ENCODE data around the gene DNAH8. TPM values are rescaled to one million over a fixed set of nuclear protein-coding genes. Genes with fewer than 3 reads are reported as not detected.

DNAH8 gene
- polyA plus RNA-seq, 3 donors = not detected

DNA sequence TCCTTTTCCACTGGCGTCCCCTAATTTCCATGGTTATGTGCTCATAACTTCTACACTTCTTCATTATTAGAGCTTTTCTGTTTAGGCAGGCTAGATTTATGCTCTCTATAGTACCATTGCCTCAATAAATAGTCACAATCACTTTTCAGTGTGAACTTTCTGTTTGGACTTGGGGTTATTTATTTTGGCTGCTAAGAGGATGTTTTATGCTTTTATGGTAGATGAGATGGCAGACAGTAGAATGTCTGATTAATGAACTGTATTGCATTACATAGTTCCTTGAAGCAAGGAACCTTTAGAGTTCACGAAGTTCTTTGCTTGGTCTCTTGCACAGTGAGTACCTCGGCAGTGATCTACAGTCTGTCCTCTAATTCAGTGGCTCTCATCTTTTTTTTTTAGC lies 6.9 kb downstream of the DNAH8 start:
- WGBS (ENCODE audit: insufficient coverage) = no CpG with 5 or more reads among the region's 3 CpGs
- no peaks in the 10 kb centered on the region for H3K36me3 ChIP-seq (replicated peaks in 1 of 2; ENCODE audit: control insufficient read depth in 1 of 2, insufficient read depth in 2 of 2, low read length in 2 of 2)
- intact Hi-C loops (cut with micrococcal nuclease) = no loop called here
- peaks cover 10 to 24% (median 13%) of the 10 kb centered on the region in 3 donors for H3K27me3 Mint-ChIP-seq (ENCODE audit: low read depth in 3 of 3)
- no peak overlapping the region for H3K4me3 Mint-ChIP-seq
- no peak overlapping the region for H3K27ac ChIP-seq (ENCODE audit: low read depth in 1 of 2, low read length in 2 of 2)
- no peaks in the 10 kb centered on the region for H3K9me3 ChIP-seq (replicated peaks in 1 of 2; ENCODE audit: control insufficient read depth in 1 of 2, insufficient read depth in 1 of 2, low read length in 2 of 2)
- H3K4me1 Mint-ChIP-seq = no peaks in the 10 kb centered on the region
- H4K20me1 ChIP-seq (ENCODE audit: insufficient read depth, low read length) = no peaks in the 10 kb centered on the region
- peaks cover 14 to 28% of the 10 kb centered on the region in 2 donors for H3K27me3 ChIP-seq (ENCODE audit: control insufficient read depth in 2 of 2, insufficient read depth in 2 of 2, low read length in 2 of 2)
- H3K4me2 ChIP-seq (replicated peaks; ENCODE audit: extremely low read depth, low read length, poor library complexity, severe bottlenecking) = no peak overlapping the region
- TF ChIP-seq, protein P1, sequence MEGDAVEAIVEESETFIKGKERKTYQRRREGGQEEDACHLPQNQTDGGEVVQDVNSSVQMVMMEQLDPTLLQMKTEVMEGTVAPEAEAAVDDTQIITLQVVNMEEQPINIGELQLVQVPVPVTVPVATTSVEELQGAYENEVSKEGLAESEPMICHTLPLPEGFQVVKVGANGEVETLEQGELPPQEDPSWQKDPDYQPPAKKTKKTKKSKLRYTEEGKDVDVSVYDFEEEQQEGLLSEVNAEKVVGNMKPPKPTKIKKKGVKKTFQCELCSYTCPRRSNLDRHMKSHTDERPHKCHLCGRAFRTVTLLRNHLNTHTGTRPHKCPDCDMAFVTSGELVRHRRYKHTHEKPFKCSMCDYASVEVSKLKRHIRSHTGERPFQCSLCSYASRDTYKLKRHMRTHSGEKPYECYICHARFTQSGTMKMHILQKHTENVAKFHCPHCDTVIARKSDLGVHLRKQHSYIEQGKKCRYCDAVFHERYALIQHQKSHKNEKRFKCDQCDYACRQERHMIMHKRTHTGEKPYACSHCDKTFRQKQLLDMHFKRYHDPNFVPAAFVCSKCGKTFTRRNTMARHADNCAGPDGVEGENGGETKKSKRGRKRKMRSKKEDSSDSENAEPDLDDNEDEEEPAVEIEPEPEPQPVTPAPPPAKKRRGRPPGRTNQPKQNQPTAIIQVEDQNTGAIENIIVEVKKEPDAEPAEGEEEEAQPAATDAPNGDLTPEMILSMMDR (IDR thresholded peaks at IDR 0.05) = no peak
- no peak overlapping the region for H3K27ac Mint-ChIP-seq
- peaks cover 0 to 9% (median 0%) of the 10 kb centered on the region in 7 donors for H3K9me3 Mint-ChIP-seq
- no peak for DNase-seq
- H3K79me2 ChIP-seq (ENCODE audit: insufficient read depth, low read length) = no peaks in the 10 kb centered on the region
- no peaks in the 10 kb centered on the region for H3K36me3 Mint-ChIP-seq
- no peak overlapping the region for H2AFZ ChIP-seq (ENCODE audit: insufficient read depth, low read depth, low read length, poor library complexity, severe bottlenecking)
- H3K4me3 ChIP-seq (replicated peaks in 1 of 3; ENCODE audit: low read depth in 2 of 3, low read length in 3 of 3) = no peak overlapping the region
- H3K9ac ChIP-seq (ENCODE audit: insufficient read depth, low read length, poor library complexity, severe bottlenecking) = no peak overlapping the region
- H3K4me1 ChIP-seq (ENCODE audit: control insufficient read depth in 1 of 2, insufficient read depth in 2 of 2, low read length in 2 of 2) = no peaks in the 10 kb centered on the region

DNA sequence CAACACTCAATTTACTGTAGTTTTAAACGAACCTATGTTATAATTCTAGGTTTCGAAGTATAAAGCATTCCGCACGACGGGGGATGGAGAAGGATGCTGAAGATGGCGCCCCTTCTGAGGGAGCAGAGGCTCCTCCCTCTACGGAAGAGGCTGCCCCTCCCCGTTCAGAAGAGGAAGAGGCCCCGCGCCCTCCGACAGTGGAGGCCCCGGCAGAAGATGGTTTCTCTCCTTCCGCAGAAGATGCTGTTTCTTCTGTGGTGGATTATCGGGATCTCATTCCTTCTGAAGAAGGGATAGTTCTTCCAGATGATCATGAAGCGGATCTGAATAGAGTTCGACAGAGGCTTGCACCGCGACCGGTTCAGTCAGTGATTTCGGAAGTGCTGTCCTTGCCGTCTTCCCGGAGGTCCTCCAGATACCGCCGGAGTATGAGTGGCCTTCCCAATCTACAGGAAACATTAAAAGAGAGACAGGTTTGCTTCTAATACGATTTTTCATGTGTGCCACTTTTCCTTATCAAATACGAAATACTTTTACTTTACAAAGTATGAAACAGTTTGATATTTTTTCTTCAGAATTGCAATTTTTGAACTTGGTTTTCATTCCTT lies 7.7 kb downstream of the DNAH8 start:
- no peak overlapping the region for H3K27ac Mint-ChIP-seq
- Histone ChIP-seq H3K27me3 (ENCODE audit: control insufficient read depth in 2 of 2, insufficient read depth in 2 of 2, low read length in 2 of 2) (peaks cover 13 to 25% of the 10 kb centered on the region in 2 donors), H3K4me1 (ENCODE audit: control insufficient read depth in 1 of 2, insufficient read depth in 2 of 2, low read length in 2 of 2) (no peaks in the 10 kb centered on the region), H3K4me2 (replicated peaks; ENCODE audit: extremely low read depth, low read length, poor library complexity, severe bottlenecking) (no peak overlapping the region), H4K20me1 (ENCODE audit: insufficient read depth, low read length) (no peaks in the 10 kb centered on the region), H3K27ac (ENCODE audit: low read depth in 1 of 2, low read length in 2 of 2) (no peak overlapping the region), H3K9ac (ENCODE audit: insufficient read depth, low read length, poor library complexity, severe bottlenecking) (no peak overlapping the region), H3K4me3 (replicated peaks in 1 of 3; ENCODE audit: low read depth in 2 of 3, low read length in 3 of 3) (no peak overlapping the region), H3K36me3 (replicated peaks in 1 of 2; ENCODE audit: control insufficient read depth in 1 of 2, insufficient read depth in 2 of 2, low read length in 2 of 2) (no peaks in the 10 kb centered on the region), H3K9me3 (replicated peaks in 1 of 2; ENCODE audit: control insufficient read depth in 1 of 2, insufficient read depth in 1 of 2, low read length in 2 of 2) (no peaks in the 10 kb centered on the region), H2AFZ (ENCODE audit: insufficient read depth, low read depth, low read length, poor library complexity, severe bottlenecking) (no peak overlapping the region), H3K79me2 (ENCODE audit: insufficient read depth, low read length) (no peaks in the 10 kb centered on the region)
- no peak overlapping the region for H3K4me3 Mint-ChIP-seq
- H3K9me3 Mint-ChIP-seq = peaks cover 0 to 9% (median 0%) of the 10 kb centered on the region in 7 donors
- TF ChIP-seq, protein P1 (IDR thresholded peaks at IDR 0.05) = no peak
- no peaks in the 10 kb centered on the region for H3K4me1 Mint-ChIP-seq
- no peaks in the 10 kb centered on the region for H3K36me3 Mint-ChIP-seq
- 93% methylated on average over 21 of the region's 26 CpGs for WGBS (ENCODE audit: insufficient coverage)
- no peak for DNase-seq
- intact Hi-C loops (cut with micrococcal nuclease) = no loop called here
- peaks cover 8 to 20% (median 12%) of the 10 kb centered on the region in 3 donors for H3K27me3 Mint-ChIP-seq (ENCODE audit: low read depth in 3 of 3)

Measured in CD14-positive monocyte (primary cell).